ENCODE data around the gene PTPN1. TPM values are rescaled to one million over a fixed set of nuclear protein-coding genes. Genes with fewer than 3 reads are reported as not detected.
"Not testable (repeated sequence)": the region's sequence is repeated elsewhere in the genome, so short reads cannot be mapped to it uniquely, and the experiment has no call there.

PTPN1 gene
- total RNA-seq, 2 donors from 2014 or later, result 65.5 to 67.7 TPM

GRCh38 chr20:50491926-50492634 is 18.1 kb upstream of the PTPN1 start:
- no peaks in the 10 kb centered on the region for H3K36me3 Mint-ChIP-seq (ENCODE audit: low read depth)
- no peak overlapping the region for H3K4me3 Mint-ChIP-seq
- H3K27ac Mint-ChIP-seq, result no peak overlapping the region
- no peaks in the 10 kb centered on the region for H3K27me3 Mint-ChIP-seq
- DNase-seq (no peak), ATAC-seq (no peak)
- no peaks in the 10 kb centered on the region for H3K9me3 ChIP-seq (ENCODE audit: control insufficient read depth, low read length, poor library complexity, severe bottlenecking)
- peaks cover 6% of the 10 kb centered on the region for H3K4me1 Mint-ChIP-seq

GRCh38 chr20:50493881-50494253 is 16.3 kb upstream of the PTPN1 start:
- ATAC-seq (no peak), DNase-seq (no peak)
- Mint-ChIP-seq H3K27me3 (no peaks in the 10 kb centered on the region), H3K4me1 (peaks cover 6% of the 10 kb centered on the region), H3K27ac (no peak overlapping the region), H3K36me3 (ENCODE audit: low read depth) (no peaks in the 10 kb centered on the region), H3K4me3 (no peak overlapping the region)
- no peaks in the 10 kb centered on the region for H3K9me3 ChIP-seq (ENCODE audit: control insufficient read depth, low read length, poor library complexity, severe bottlenecking)

- no peak overlapping the region for H3K4me3 Mint-ChIP-seq
- H3K9me3 ChIP-seq (ENCODE audit: control insufficient read depth, low read length, poor library complexity, severe bottlenecking), result no peaks in the 10 kb centered on the region
- DNase-seq (no peak), ATAC-seq (no peak)
- H3K27ac Mint-ChIP-seq, result no peak overlapping the region
- H3K27me3 Mint-ChIP-seq, result no peaks in the 10 kb centered on the region
- H3K36me3 Mint-ChIP-seq (ENCODE audit: low read depth), result no peaks in the 10 kb centered on the region
- peaks cover 4% of the 10 kb centered on the region for H3K4me1 Mint-ChIP-seq
Measured at GRCh38 chr20:50494428-50494827, 15.8 kb upstream of the PTPN1 start.

GRCh38 chr20:50496773-50497385 is 13.3 kb upstream of the PTPN1 start:
- no peak overlapping the region for H3K4me3 Mint-ChIP-seq
- ATAC-seq (no peak), DNase-seq (no peak)
- peaks cover 8% of the 10 kb centered on the region for H3K4me1 Mint-ChIP-seq
- no peak overlapping the region for H3K27ac Mint-ChIP-seq
- H3K9me3 ChIP-seq (ENCODE audit: control insufficient read depth, low read length, poor library complexity, severe bottlenecking), result no peaks in the 10 kb centered on the region
- no peaks in the 10 kb centered on the region for H3K27me3 Mint-ChIP-seq
- no peaks in the 10 kb centered on the region for H3K36me3 Mint-ChIP-seq (ENCODE audit: low read depth)

GRCh38 chr20:50498071-50498776 is 12.0 kb upstream of the PTPN1 start:
- Mint-ChIP-seq H3K36me3 (ENCODE audit: low read depth) (no peaks in the 10 kb centered on the region), H3K27me3 (peaks cover 4% of the 10 kb centered on the region), H3K4me1 (peaks cover 8% of the 10 kb centered on the region), H3K27ac (no peak overlapping the region), H3K4me3 (no peak overlapping the region)
- ATAC-seq (peak; percentile 41), DNase-seq (no peak)
- no peaks in the 10 kb centered on the region for H3K9me3 ChIP-seq (ENCODE audit: control insufficient read depth, low read length, poor library complexity, severe bottlenecking)

- H3K27me3 Mint-ChIP-seq, result peaks cover 4% of the 10 kb centered on the region
- no peak overlapping the region for H3K27ac Mint-ChIP-seq
- no peak overlapping the region for H3K4me3 Mint-ChIP-seq
- peaks cover 17% of the 10 kb centered on the region for H3K4me1 Mint-ChIP-seq
- H3K36me3 Mint-ChIP-seq (ENCODE audit: low read depth), result no peaks in the 10 kb centered on the region
- no peaks in the 10 kb centered on the region for H3K9me3 ChIP-seq (ENCODE audit: control insufficient read depth, low read length, poor library complexity, severe bottlenecking)
- ATAC-seq, result no peak
- DNase-seq, result no peak
Measured at GRCh38 chr20:50499938-50500337, 10.2 kb upstream of the PTPN1 start.

- ATAC-seq (no peak), DNase-seq (no peak)
- Mint-ChIP-seq H3K36me3 (ENCODE audit: low read depth) (no peaks in the 10 kb centered on the region), H3K27me3 (peaks cover 4% of the 10 kb centered on the region), H3K4me3 (no peak overlapping the region), H3K27ac (no peak overlapping the region), H3K4me1 (peaks cover 20% of the 10 kb centered on the region)
- H3K9me3 ChIP-seq (ENCODE audit: control insufficient read depth, low read length, poor library complexity, severe bottlenecking), result no peaks in the 10 kb centered on the region
Measured at GRCh38 chr20:50501972-50502745, 8.0 kb upstream of the PTPN1 start.

- ATAC-seq (peak; percentile 50), DNase-seq (no peak)
- H3K27me3 Mint-ChIP-seq, result peaks cover 4% of the 10 kb centered on the region
- H3K36me3 Mint-ChIP-seq (ENCODE audit: low read depth), result no peaks in the 10 kb centered on the region
- H3K4me1 Mint-ChIP-seq, result peaks cover 19% of the 10 kb centered on the region
- peak overlapping the region; percentile 57 for H3K4me3 Mint-ChIP-seq
- no peaks in the 10 kb centered on the region for H3K9me3 ChIP-seq (ENCODE audit: control insufficient read depth, low read length, poor library complexity, severe bottlenecking)
- H3K27ac Mint-ChIP-seq, result peak overlapping the region; percentile 83
Measured at GRCh38 chr20:50504231-50504823, 5.9 kb upstream of the PTPN1 start.

- H3K27me3 Mint-ChIP-seq, result peaks cover 4% of the 10 kb centered on the region
- no peaks in the 10 kb centered on the region for H3K9me3 ChIP-seq (ENCODE audit: control insufficient read depth, low read length, poor library complexity, severe bottlenecking)
- H3K4me3 Mint-ChIP-seq, result no peak overlapping the region
- H3K27ac Mint-ChIP-seq, result no peak overlapping the region
- DNase-seq, result no peak
- no peak for ATAC-seq
- peaks cover 19% of the 10 kb centered on the region for H3K4me1 Mint-ChIP-seq
- peaks cover 4% of the 10 kb centered on the region for H3K36me3 Mint-ChIP-seq (ENCODE audit: low read depth)
Measured at GRCh38 chr20:50506270-50506579, 4.0 kb upstream of the PTPN1 start.

GRCh38 chr20:50507745-50508144 is 2.4 kb upstream of the PTPN1 start:
- not testable (repeated sequence) for H3K9me3 ChIP-seq (ENCODE audit: control insufficient read depth, low read length, poor library complexity, severe bottlenecking); ATAC-seq; H3K27ac Mint-ChIP-seq; H3K27me3 Mint-ChIP-seq; H3K4me3 Mint-ChIP-seq; H3K36me3 Mint-ChIP-seq (ENCODE audit: low read depth); DNase-seq
- peaks cover 31% of the 10 kb centered on the region for H3K4me1 Mint-ChIP-seq

GRCh38 chr20:50508171-50508755 is 1.9 kb upstream of the PTPN1 start:
- no peak for ATAC-seq
- H3K9me3 ChIP-seq (ENCODE audit: control insufficient read depth, low read length, poor library complexity, severe bottlenecking), result no peaks in the 10 kb centered on the region
- H3K36me3 Mint-ChIP-seq (ENCODE audit: low read depth), result peaks cover 4% of the 10 kb centered on the region
- DNase-seq, result no peak
- H3K4me1 Mint-ChIP-seq, result peaks cover 35% of the 10 kb centered on the region
- peak overlapping the region; percentile 50 for H3K4me3 Mint-ChIP-seq
- H3K27me3 Mint-ChIP-seq, result no peaks in the 10 kb centered on the region
- no peak overlapping the region for H3K27ac Mint-ChIP-seq

- ATAC-seq, result no peak
- no peaks in the 10 kb centered on the region for H3K9me3 ChIP-seq (ENCODE audit: control insufficient read depth, low read length, poor library complexity, severe bottlenecking)
- Mint-ChIP-seq H3K36me3 (ENCODE audit: low read depth) (peaks cover 7% of the 10 kb centered on the region), H3K27me3 (no peaks in the 10 kb centered on the region), H3K27ac (peak overlapping the region; percentile 99), H3K4me3 (peak overlapping the region; percentile 100), H3K4me1 (peaks cover 44% of the 10 kb centered on the region)
- no peak for DNase-seq
Measured at GRCh38 chr20:50510706-50511542, 741 bp downstream of the PTPN1 start.
